Measurements from ENCODE around the gene SCGB2B2. TPM values are rescaled to one million over a fixed set of nuclear protein-coding genes. Genes with fewer than 3 reads are reported as not detected.

Gene SCGB2B2
- total RNA-seq, 2 experiments from 2014 or later: 0.30 to 0.42 TPM

DNA sequence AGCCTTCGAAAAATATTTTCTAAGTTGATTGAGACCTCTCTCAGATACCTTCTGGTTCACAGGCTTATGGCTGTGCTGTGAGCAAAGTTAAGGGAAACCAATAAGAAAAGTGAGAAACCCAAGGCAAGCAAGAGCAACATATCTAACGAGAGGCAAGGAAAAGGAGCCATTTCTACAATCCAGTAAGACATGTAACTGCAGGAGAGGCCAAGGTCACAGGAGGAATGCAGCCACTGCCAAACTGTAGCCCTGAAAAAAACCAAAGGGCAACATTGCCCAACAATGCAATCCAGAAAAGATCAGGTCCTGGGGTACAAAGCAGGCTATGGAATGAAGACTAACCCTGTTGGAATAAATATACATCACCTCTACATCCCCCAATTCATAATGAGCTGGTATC is 21.3 kb downstream of the SCGB2B2 start:
- no peaks in the 10 kb centered on the region for H3K36me3 Mint-ChIP-seq (ENCODE audit: low read depth)
- H3K27ac ChIP-seq (ENCODE audit: low read depth in 1 of 2, low read length in 2 of 2): no peak overlapping the region
- H3K4me3 Mint-ChIP-seq: no peak overlapping the region
- intact Hi-C loops (cut with DNase I, micrococcal nuclease): no loop called here
- DNase-seq (no peak), ATAC-seq (ENCODE audit: poor library complexity) (no peak)
- H3K4me1 Mint-ChIP-seq (ENCODE audit: low read depth): no peaks in the 10 kb centered on the region
- no peak overlapping the region for H3K4me3 ChIP-seq (ENCODE audit: low read length)
- peaks cover 8% of the 10 kb centered on the region for H3K27me3 Mint-ChIP-seq
- no peaks in the 10 kb centered on the region for H3K9me3 Mint-ChIP-seq
- no peak overlapping the region for H3K27ac Mint-ChIP-seq
- no peaks in the 10 kb centered on the region for H3K36me3 ChIP-seq (ENCODE audit: insufficient read depth, low read length)
- TF ChIP-seq, protein P1, sequence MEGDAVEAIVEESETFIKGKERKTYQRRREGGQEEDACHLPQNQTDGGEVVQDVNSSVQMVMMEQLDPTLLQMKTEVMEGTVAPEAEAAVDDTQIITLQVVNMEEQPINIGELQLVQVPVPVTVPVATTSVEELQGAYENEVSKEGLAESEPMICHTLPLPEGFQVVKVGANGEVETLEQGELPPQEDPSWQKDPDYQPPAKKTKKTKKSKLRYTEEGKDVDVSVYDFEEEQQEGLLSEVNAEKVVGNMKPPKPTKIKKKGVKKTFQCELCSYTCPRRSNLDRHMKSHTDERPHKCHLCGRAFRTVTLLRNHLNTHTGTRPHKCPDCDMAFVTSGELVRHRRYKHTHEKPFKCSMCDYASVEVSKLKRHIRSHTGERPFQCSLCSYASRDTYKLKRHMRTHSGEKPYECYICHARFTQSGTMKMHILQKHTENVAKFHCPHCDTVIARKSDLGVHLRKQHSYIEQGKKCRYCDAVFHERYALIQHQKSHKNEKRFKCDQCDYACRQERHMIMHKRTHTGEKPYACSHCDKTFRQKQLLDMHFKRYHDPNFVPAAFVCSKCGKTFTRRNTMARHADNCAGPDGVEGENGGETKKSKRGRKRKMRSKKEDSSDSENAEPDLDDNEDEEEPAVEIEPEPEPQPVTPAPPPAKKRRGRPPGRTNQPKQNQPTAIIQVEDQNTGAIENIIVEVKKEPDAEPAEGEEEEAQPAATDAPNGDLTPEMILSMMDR (IDR thresholded peaks at IDR 0.05): no peak
- no peaks in the 10 kb centered on the region for H3K9me3 ChIP-seq (ENCODE audit: control insufficient read depth in 1 of 2, insufficient read depth in 1 of 2, low read length in 2 of 2)
- no peaks in the 10 kb centered on the region for H3K27me3 ChIP-seq (ENCODE audit: control insufficient read depth in 1 of 2, insufficient read depth in 2 of 2, low read length in 2 of 2)
- ChIA-PET POLR2A (no interaction called here), CTCF (no interaction called here)
- no peaks in the 10 kb centered on the region for H3K4me1 ChIP-seq (ENCODE audit: insufficient read depth, low read length)

DNA sequence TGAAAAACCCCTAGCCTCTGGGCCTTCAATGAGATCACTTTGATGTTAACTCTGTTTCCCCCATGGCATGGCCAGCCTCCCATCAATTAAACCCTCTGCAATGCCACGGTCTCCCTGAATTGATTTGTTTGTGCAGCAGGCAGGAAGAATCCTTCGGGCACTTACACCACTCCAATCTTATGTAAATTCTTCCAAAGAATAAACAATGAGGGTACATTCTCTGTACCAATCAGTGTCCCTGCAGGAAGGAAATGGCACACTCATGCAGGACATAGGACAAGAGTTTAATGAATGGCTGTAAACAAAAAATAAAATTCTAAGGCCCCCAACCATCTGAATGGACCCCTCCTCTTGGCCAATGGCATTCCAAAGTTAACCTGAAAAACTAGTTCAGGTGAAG is 22.2 kb downstream of the SCGB2B2 start:
- CTCF ChIA-PET: interaction anchor here (1.1 kb wide), 1 partner anchor 15 kb away, joined by 3 read pairs; no protein-coding TSS in a partner anchor

DNA sequence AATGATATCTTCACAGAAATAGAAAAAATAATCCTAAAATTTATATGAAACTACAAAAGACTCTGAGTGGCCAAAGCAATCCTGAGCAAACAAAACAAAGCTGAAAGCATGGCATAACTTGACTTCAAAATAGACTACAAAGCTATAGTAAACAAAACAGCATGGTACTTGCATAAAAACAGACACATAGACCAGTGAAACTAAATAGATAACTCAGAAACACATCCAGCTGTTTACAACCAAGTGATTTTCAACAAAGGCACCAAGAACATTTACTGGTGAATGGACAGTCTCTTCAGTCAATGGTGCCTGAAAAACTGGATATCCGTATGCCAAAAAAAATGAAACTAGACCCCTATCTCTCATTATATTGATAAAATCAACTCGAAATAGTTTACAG is 25.2 kb downstream of the SCGB2B2 start:
- Histone ChIP-seq H3K4me3 (ENCODE audit: low read length) (no peak overlapping the region), H3K27ac (ENCODE audit: low read depth in 1 of 2, low read length in 2 of 2) (no peak overlapping the region), H3K9me3 (ENCODE audit: control insufficient read depth in 1 of 2, insufficient read depth in 1 of 2, low read length in 2 of 2) (no peaks in the 10 kb centered on the region), H3K4me1 (ENCODE audit: insufficient read depth, low read length) (no peaks in the 10 kb centered on the region), H3K27me3 (ENCODE audit: control insufficient read depth in 1 of 2, insufficient read depth in 2 of 2, low read length in 2 of 2) (no peaks in the 10 kb centered on the region), H3K36me3 (ENCODE audit: insufficient read depth, low read length) (no peaks in the 10 kb centered on the region)
- H3K27me3 Mint-ChIP-seq: peaks cover 3% of the 10 kb centered on the region
- intact Hi-C loops (cut with DNase I, micrococcal nuclease): no loop called here
- ATAC-seq (ENCODE audit: poor library complexity): no peak
- no peak overlapping the region for H3K27ac Mint-ChIP-seq
- no peak for DNase-seq
- no peaks in the 10 kb centered on the region for H3K4me1 Mint-ChIP-seq (ENCODE audit: low read depth)
- ChIA-PET POLR2A (no interaction called here), CTCF (interaction anchor here (1.6 kb wide), 1 partner anchor 12 kb away, joined by 6 read pairs; no protein-coding TSS in a partner anchor)
- H3K4me3 Mint-ChIP-seq: no peak overlapping the region
- H3K36me3 Mint-ChIP-seq (ENCODE audit: low read depth): no peaks in the 10 kb centered on the region
- TF ChIP-seq, protein P1 (IDR thresholded peaks at IDR 0.05): no peak
- H3K9me3 Mint-ChIP-seq: no peaks in the 10 kb centered on the region

More for the DNA sequence above, 22.2 kb downstream of the SCGB2B2 start:
- no peak overlapping the region for H3K27ac Mint-ChIP-seq
- no peak overlapping the region for H3K4me3 ChIP-seq (ENCODE audit: low read length)
- intact Hi-C loops (cut with DNase I, micrococcal nuclease): no loop called here
- no peaks in the 10 kb centered on the region for H3K9me3 Mint-ChIP-seq
- H3K27me3 Mint-ChIP-seq: peaks cover 8% of the 10 kb centered on the region
- no peak overlapping the region for H3K4me3 Mint-ChIP-seq
- H3K4me1 Mint-ChIP-seq (ENCODE audit: low read depth): no peaks in the 10 kb centered on the region
- DNase-seq: no peak
- no peaks in the 10 kb centered on the region for H3K36me3 Mint-ChIP-seq (ENCODE audit: low read depth)
- H3K4me1 ChIP-seq (ENCODE audit: insufficient read depth, low read length): no peaks in the 10 kb centered on the region
- H3K9me3 ChIP-seq (ENCODE audit: control insufficient read depth in 1 of 2, insufficient read depth in 1 of 2, low read length in 2 of 2): no peaks in the 10 kb centered on the region
- ATAC-seq (ENCODE audit: poor library complexity): no peak
- H3K27me3 ChIP-seq (ENCODE audit: control insufficient read depth in 1 of 2, insufficient read depth in 2 of 2, low read length in 2 of 2): no peaks in the 10 kb centered on the region
- no peaks in the 10 kb centered on the region for H3K36me3 ChIP-seq (ENCODE audit: insufficient read depth, low read length)
- POLR2A ChIA-PET: no interaction called here
- no peak overlapping the region for H3K27ac ChIP-seq (ENCODE audit: low read depth in 1 of 2, low read length in 2 of 2)
- TF ChIP-seq, protein P1 (IDR thresholded peaks at IDR 0.05): no peak
